Activated CD8-positive, alpha-beta T cell treated with anti-CD3 and anti-CD28 coated beads, Interleukin-2, amount 10 ng/mL, durations not matched to agents 7 days and 5 days (primary cell): ENCODE data around the gene NANOS1. TPM values are rescaled to one million over a fixed set of nuclear protein-coding genes. Genes with fewer than 3 reads are reported as not detected.

Experiments
- ATAC-seq: fragments of 150-1000 bp; cut with Tn5 transposase; one replicate; pipeline ENCODE4 v1.10.0; 2021; ENCODE audit warnings: moderate library complexity
- CTCF ChIA-PET: fragments of 350-600 bp; sonication (Branson Sonifier 250); formaldehyde crosslinking; loops from one replicate; lab custom pipeline; 2021; ENCODE audit warnings: antibody characterized with exemption; lab: Charles Lee
- POLR2A ChIA-PET: fragments of 350-600 bp; sonication (Branson Sonifier 250); formaldehyde crosslinking; loops from one replicate; lab custom pipeline; 2021; ENCODE audit warnings: antibody characterized with exemption; lab: Charles Lee
- DNase-seq: peaks from one replicate; pipeline ENCODE4 v3.0.0-alpha.2; 2020
- H3K27ac Mint-ChIP-seq: one replicate; pipeline ENCODE4 v1.8.0; 2021; ENCODE audit warnings: mild to moderate bottlenecking, mixed read lengths
- H3K27me3 Mint-ChIP-seq: one replicate; pipeline ENCODE4 v1.8.0; 2021; ENCODE audit warnings: low read depth, mixed read lengths
- H3K36me3 Mint-ChIP-seq: one replicate; pipeline ENCODE4 v1.8.0; 2021; ENCODE audit warnings: low read depth, mixed read lengths
- H3K4me1 Mint-ChIP-seq: one replicate; pipeline ENCODE4 v1.8.0; 2021; ENCODE audit warnings: low read depth, mixed read lengths
- H3K4me3 Mint-ChIP-seq: one replicate; pipeline ENCODE4 v1.8.0; 2021; ENCODE audit warnings: mild to moderate bottlenecking, mixed read lengths
- H3K9me3 Mint-ChIP-seq: one replicate; pipeline ENCODE4 v1.8.0; 2022; ENCODE audit warnings: mixed read lengths; ENCODE audit not compliant: insufficient read depth
- total RNA-seq, 2 experiments: library from RNA; stranded (reverse); gene quantifications; one replicate each; pipeline ENCODE4 v1.2.3, GENCODE V29; 2021

Gene NANOS1
- total RNA-seq, 2 experiments from 2014 or later, result 0.08 to 0.13 TPM

- H3K27ac Mint-ChIP-seq, result peak overlapping the region; percentile 34
- ATAC-seq, result no peak
- no peak for DNase-seq
- no peaks in the 10 kb centered on the region for H3K9me3 Mint-ChIP-seq
- CTCF ChIA-PET, result no interaction called here
- H3K27me3 Mint-ChIP-seq, result no peaks in the 10 kb centered on the region
- H3K36me3 Mint-ChIP-seq, result peaks cover 83% of the 10 kb centered on the region
- no peak overlapping the region for H3K4me3 Mint-ChIP-seq
- H3K4me1 Mint-ChIP-seq, result peaks cover 21% of the 10 kb centered on the region
- POLR2A ChIA-PET, result no interaction called here
These were observed 12.7 kb downstream of the NANOS1 start for GRCh38 chr10:119042169-119042568.

GRCh38 chr10:119045561-119045960, 16.0 kb downstream of the NANOS1 start:
- peaks cover 83% of the 10 kb centered on the region for H3K36me3 Mint-ChIP-seq

GRCh38 chr10:119049361-119049760, 19.8 kb downstream of the NANOS1 start:
- no peak overlapping the region for H3K27ac Mint-ChIP-seq
- CTCF ChIA-PET, result no interaction called here
- no peaks in the 10 kb centered on the region for H3K9me3 Mint-ChIP-seq
- peaks cover 3% of the 10 kb centered on the region for H3K4me1 Mint-ChIP-seq
- H3K36me3 Mint-ChIP-seq, result peaks cover 82% of the 10 kb centered on the region
- ATAC-seq, result no peak
- no peaks in the 10 kb centered on the region for H3K27me3 Mint-ChIP-seq
- POLR2A ChIA-PET, result no interaction called here
- no peak overlapping the region for H3K4me3 Mint-ChIP-seq
- DNase-seq, result no peak

More at GRCh38 chr10:119045561-119045960, 16.0 kb downstream of the NANOS1 start:
- ChIA-PET POLR2A (no interaction called here), CTCF (no interaction called here)
- no peak overlapping the region for H3K4me3 Mint-ChIP-seq
- H3K27ac Mint-ChIP-seq, result no peak overlapping the region
- ATAC-seq, result no peak
- H3K27me3 Mint-ChIP-seq, result no peaks in the 10 kb centered on the region
- no peak for DNase-seq
- peaks cover 11% of the 10 kb centered on the region for H3K4me1 Mint-ChIP-seq
- H3K9me3 Mint-ChIP-seq, result no peaks in the 10 kb centered on the region

- ChIA-PET CTCF (no interaction called here), POLR2A (no interaction called here)
- DNase-seq, result no peak
- H3K9me3 Mint-ChIP-seq, result no peaks in the 10 kb centered on the region
- H3K4me3 Mint-ChIP-seq, result no peak overlapping the region
- H3K27me3 Mint-ChIP-seq, result no peaks in the 10 kb centered on the region
- peaks cover 3% of the 10 kb centered on the region for H3K4me1 Mint-ChIP-seq
- peaks cover 84% of the 10 kb centered on the region for H3K36me3 Mint-ChIP-seq
- H3K27ac Mint-ChIP-seq, result no peak overlapping the region
- ATAC-seq, result no peak
These were observed 20.3 kb downstream of the NANOS1 start for GRCh38 chr10:119049777-119050176.

- DNase-seq, result no peak
- Mint-ChIP-seq H3K36me3 (peaks cover 80% of the 10 kb centered on the region), H3K9me3 (no peaks in the 10 kb centered on the region), H3K27ac (peak overlapping the region; percentile 62), H3K4me1 (peaks cover 3% of the 10 kb centered on the region), H3K27me3 (no peaks in the 10 kb centered on the region), H3K4me3 (no peak overlapping the region)
- no peak for ATAC-seq
- CTCF ChIA-PET, result no interaction called here
- POLR2A ChIA-PET, result no interaction called here
These were observed 22.3 kb downstream of the NANOS1 start for GRCh38 chr10:119051775-119052174.

- H3K27ac Mint-ChIP-seq, result no peak overlapping the region
- H3K27me3 Mint-ChIP-seq, result no peaks in the 10 kb centered on the region
- H3K4me3 Mint-ChIP-seq, result no peak overlapping the region
- peaks cover 85% of the 10 kb centered on the region for H3K36me3 Mint-ChIP-seq
- CTCF ChIA-PET, result no interaction called here
- H3K9me3 Mint-ChIP-seq, result no peaks in the 10 kb centered on the region
- H3K4me1 Mint-ChIP-seq, result peaks cover 3% of the 10 kb centered on the region
- POLR2A ChIA-PET, result no interaction called here
- ATAC-seq (no peak), DNase-seq (no peak)
These were observed 26.0 kb downstream of the NANOS1 start for GRCh38 chr10:119055472-119055871.

GRCh38 chr10:119058010-119058409, 28.5 kb downstream of the NANOS1 start:
- Mint-ChIP-seq H3K27ac (no peak overlapping the region), H3K4me3 (no peak overlapping the region), H3K9me3 (no peaks in the 10 kb centered on the region), H3K4me1 (peaks cover 5% of the 10 kb centered on the region), H3K27me3 (no peaks in the 10 kb centered on the region), H3K36me3 (peaks cover 79% of the 10 kb centered on the region)
- ChIA-PET POLR2A (interaction anchor here (0.8 to 0.9 kb wide), 2 partner anchors 12 to 22 kb away, joined by 3 read pairs; partner anchors contain the start of gene EIF3A), CTCF (no interaction called here)
- DNase-seq (no peak), ATAC-seq (no peak)

- peaks cover 85% of the 10 kb centered on the region for H3K36me3 Mint-ChIP-seq
- ATAC-seq (no peak), DNase-seq (no peak)
- ChIA-PET CTCF (no interaction called here), POLR2A (no interaction called here)
- H3K4me3 Mint-ChIP-seq, result no peak overlapping the region
- peaks cover 7% of the 10 kb centered on the region for H3K4me1 Mint-ChIP-seq
- no peaks in the 10 kb centered on the region for H3K9me3 Mint-ChIP-seq
- H3K27me3 Mint-ChIP-seq, result no peaks in the 10 kb centered on the region
- no peak overlapping the region for H3K27ac Mint-ChIP-seq
These were observed 30.0 kb downstream of the NANOS1 start for GRCh38 chr10:119059557-119059956.

GRCh38 chr10:119060107-119060506, 30.6 kb downstream of the NANOS1 start:
- ChIA-PET POLR2A (no interaction called here), CTCF (no interaction called here)
- ATAC-seq, result no peak
- peaks cover 86% of the 10 kb centered on the region for H3K36me3 Mint-ChIP-seq
- H3K9me3 Mint-ChIP-seq, result no peaks in the 10 kb centered on the region
- no peak overlapping the region for H3K4me3 Mint-ChIP-seq
- no peaks in the 10 kb centered on the region for H3K27me3 Mint-ChIP-seq
- DNase-seq, result no peak
- peaks cover 7% of the 10 kb centered on the region for H3K4me1 Mint-ChIP-seq
- no peak overlapping the region for H3K27ac Mint-ChIP-seq

- no peak for DNase-seq
- no peak overlapping the region for H3K27ac Mint-ChIP-seq
- no peaks in the 10 kb centered on the region for H3K9me3 Mint-ChIP-seq
- no peak overlapping the region for H3K4me3 Mint-ChIP-seq
- ChIA-PET CTCF (no interaction called here), POLR2A (interaction anchor here (0.5 kb wide), 1 partner anchor 515 kb away, joined by 3 read pairs; no protein-coding TSS in a partner anchor)
- peaks cover 7% of the 10 kb centered on the region for H3K4me1 Mint-ChIP-seq
- H3K27me3 Mint-ChIP-seq, result no peaks in the 10 kb centered on the region
- no peak for ATAC-seq
- peaks cover 84% of the 10 kb centered on the region for H3K36me3 Mint-ChIP-seq
These were observed 31.8 kb downstream of the NANOS1 start for GRCh38 chr10:119061352-119061751.

GRCh38 chr10:119061926-119062325, 32.4 kb downstream of the NANOS1 start:
- H3K27ac Mint-ChIP-seq, result no peak overlapping the region
- no peak for DNase-seq

GRCh38 chr10:119070395-119071165, 41.1 kb downstream of the NANOS1 start:
- H3K4me3 Mint-ChIP-seq, result no peak overlapping the region
- H3K36me3 Mint-ChIP-seq, result peaks cover 75% of the 10 kb centered on the region
- no peaks in the 10 kb centered on the region for H3K27me3 Mint-ChIP-seq
- H3K9me3 Mint-ChIP-seq, result no peaks in the 10 kb centered on the region
- ATAC-seq (no peak), DNase-seq (no peak)
- ChIA-PET CTCF (interaction anchor here (0.6 to 0.9 kb wide), 2 partner anchors 10 to 90 kb away, joined by 3 read pairs; partner anchors contain the start of gene EIF3A), POLR2A (interaction anchor here (0.8 to 2.2 kb wide), 2 partner anchors 10 to 13 kb away, joined by 3 to 12 read pairs; partner anchors contain the start of gene EIF3A)
- H3K4me1 Mint-ChIP-seq, result peaks cover 26% of the 10 kb centered on the region
- H3K27ac Mint-ChIP-seq, result no peak overlapping the region

More at GRCh38 chr10:119061926-119062325, 32.4 kb downstream of the NANOS1 start:
- no peak for ATAC-seq
- Mint-ChIP-seq H3K9me3 (no peaks in the 10 kb centered on the region), H3K36me3 (peaks cover 83% of the 10 kb centered on the region), H3K27me3 (no peaks in the 10 kb centered on the region), H3K4me3 (no peak overlapping the region), H3K4me1 (peaks cover 7% of the 10 kb centered on the region)
- CTCF ChIA-PET, result no interaction called here
- POLR2A ChIA-PET, result interaction anchor here (0.5 kb wide), 1 partner anchor 515 kb away, joined by 3 read pairs; no protein-coding TSS in a partner anchor
